Measurements from ENCODE around the gene TEX48.

TEX48 gene

DNA sequence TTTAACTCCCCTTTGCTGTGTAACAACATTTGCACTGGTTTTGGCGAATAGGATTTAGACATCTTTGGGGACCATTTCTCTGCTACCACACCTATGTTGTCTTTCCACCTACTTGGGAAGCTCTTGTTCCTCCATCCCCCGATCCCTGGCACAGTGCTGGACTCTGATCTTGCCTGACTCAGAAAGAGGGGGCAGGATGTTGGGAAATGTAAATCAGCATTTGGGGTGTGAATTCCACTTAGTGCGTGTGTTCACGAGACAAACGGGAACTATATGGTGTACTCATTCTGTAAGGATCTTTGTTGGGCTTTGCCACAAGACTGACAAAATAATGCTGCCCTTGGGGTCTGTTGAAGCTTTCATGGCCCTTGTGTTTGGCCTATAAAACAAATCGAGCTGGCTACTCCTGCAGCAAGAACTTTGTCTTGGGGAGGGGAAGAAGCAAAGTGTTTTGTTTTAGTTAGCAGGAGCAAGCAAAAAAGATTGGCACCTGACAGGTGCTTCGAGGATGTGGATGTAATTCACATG lies 52.4 kb downstream of the TEX48 start:
- no peak for DNase-seq (ENCODE audit: extremely low spot score, insufficient read length, low read depth)
- FAIRE-seq = no peak

- DNase-seq (ENCODE audit: extremely low spot score, insufficient read length, low read depth) (no peak), FAIRE-seq (no peak)
Observed at GRCh38 chr9:114627553-114627952, 54.4 kb downstream of the TEX48 start.

DNA sequence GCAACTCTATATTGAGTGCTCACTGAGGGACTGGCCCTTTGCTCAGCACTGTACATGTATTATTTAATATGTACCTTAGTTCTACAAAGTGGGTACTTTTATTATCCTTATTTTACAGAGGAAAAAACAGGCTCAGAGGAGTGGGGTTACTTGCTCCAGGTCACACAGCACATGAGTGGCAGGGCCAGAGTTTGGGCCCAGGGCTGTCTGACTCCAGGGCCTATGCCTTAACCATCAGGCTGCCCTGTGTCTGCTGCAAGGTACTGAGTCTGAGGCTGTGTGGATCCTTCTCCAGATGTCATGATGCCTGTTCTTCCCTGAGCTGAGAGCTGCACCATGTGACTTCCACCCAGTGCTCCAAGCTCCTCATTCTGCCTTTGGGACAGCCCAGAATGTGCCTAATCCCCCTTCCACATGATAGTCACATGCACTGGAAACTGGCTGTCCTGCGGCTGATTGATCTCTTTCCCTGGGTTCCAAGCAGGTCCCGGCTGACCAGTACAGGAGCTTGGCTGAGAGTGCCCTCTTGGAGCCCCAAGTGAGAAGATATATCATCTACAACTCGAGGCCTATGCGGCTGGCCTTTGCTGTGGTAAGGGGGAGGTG lies 55.5 kb downstream of the TEX48 start:
- DNase-seq (ENCODE audit: extremely low spot score, insufficient read length, low read depth) = no peak
- FAIRE-seq = no peak

DNA sequence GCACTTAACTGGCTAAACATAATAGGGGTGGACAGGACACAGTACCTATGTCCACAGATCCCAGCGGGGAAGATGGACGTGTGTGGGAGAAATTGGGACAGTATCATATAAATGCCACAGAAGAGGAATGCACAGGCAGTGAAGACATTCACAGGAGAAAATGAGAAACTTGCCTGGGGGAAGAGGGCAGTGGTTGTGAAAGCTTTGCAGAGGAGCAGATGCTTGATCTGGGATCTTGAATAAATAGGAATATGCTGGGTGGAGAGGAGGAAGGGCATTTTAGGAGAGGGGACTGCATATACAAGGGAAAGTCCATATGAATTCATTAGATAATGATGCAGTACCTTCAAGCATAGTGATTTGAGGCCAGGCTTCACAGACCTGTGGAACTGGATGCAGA lies 57.3 kb downstream of the TEX48 start:
- no peak for FAIRE-seq

GRCh38 chr9:114621975-114622609 lies 59.9 kb downstream of the TEX48 start:
- FAIRE-seq = no peak
- DNase-seq (ENCODE audit: extremely low spot score, insufficient read length, low read depth) = no peak

More for the DNA sequence above, 57.3 kb downstream of the TEX48 start:
- DNase-seq (ENCODE audit: extremely low spot score, insufficient read length, low read depth) = no peak

GRCh38 chr9:114621561-114621960 lies 60.4 kb downstream of the TEX48 start:
- FAIRE-seq (no peak), DNase-seq (ENCODE audit: extremely low spot score, insufficient read length, low read depth) (no peak)

- DNase-seq (ENCODE audit: extremely low spot score, insufficient read length, low read depth) (no peak), FAIRE-seq (peak; percentile 87)
Observed at GRCh38 chr9:114619191-114619761, 62.7 kb downstream of the TEX48 start.

- DNase-seq (ENCODE audit: extremely low spot score, insufficient read length, low read depth) = no peak
- peak; percentile 74 for FAIRE-seq
Observed at GRCh38 chr9:114616684-114617520, 65.1 kb downstream of the TEX48 start.

Data from GM18507 (cell line).